H1 (cell line): ENCODE results near the gene TRABD2B. TPM values are rescaled to one million over a fixed set of nuclear protein-coding genes. Genes with fewer than 3 reads are reported as not detected.

Experiments used
- RBBP5 ChIP-seq: IDR thresholded peaks from 2 replicates; pipeline ENCODE4 v1.7.1; 2012; ENCODE audit warnings: low read depth, mild to moderate bottlenecking, inconsistent platforms, low read length, moderate library complexity, borderline replicate concordance
- polyA plus RNA-seq, 7 experiments: library from polyadenylated mRNA; depleted of rRNA in 3 of 7; stranded (reverse) in 5 of 7; unstranded in 2 of 7; fragments of >200 nt in 5 of 7; fragments of 200-250 nt in 2 of 7; gene quantifications; 1 replicate in 5 of 7; 2 replicates in 1 of 7; 4 replicates in 1 of 7; pipeline versions ENCODE4 v1.2.1 to v1.2.3, GENCODE V29; 2011 to 2013; ENCODE audit warnings: missing spikeins in 2 of 7, mixed read lengths in 2 of 7
- total RNA-seq: library from RNA; stranded (reverse); fragmentation: NEBNext Ultra II Directional; extraction: Animal tissue kit (Norgen Biotek cat#: 25700); gene quantifications from 2 replicates; pipeline ENCODE4 v1.2.1, GENCODE V29; 2021
- TF ChIP-seq, protein P1 (sequence below): fragments of 300-600 bp; sonication (generic); IDR thresholded peaks from 2 replicates; pipeline ENCODE4 v1.7.1; 2012; ENCODE audit warnings: low read length, moderate library complexity, mild to moderate bottlenecking, inconsistent platforms; ENCODE audit not compliant: insufficient replicate concordance
- TF ChIP-seq, protein P2 (sequence below): IDR thresholded peaks from 2 replicates; pipeline ENCODE4 v1.6.1; 2011; ENCODE audit warnings: low read length, improper control_type of control experiment

The TRABD2B gene
- total and polyA plus RNA-seq, 2 of the 8 experiments (the other 6 are each of a cell fraction or from before 2014, with no cell fraction given), result 0.95 to 3.4 TPM

DNA sequence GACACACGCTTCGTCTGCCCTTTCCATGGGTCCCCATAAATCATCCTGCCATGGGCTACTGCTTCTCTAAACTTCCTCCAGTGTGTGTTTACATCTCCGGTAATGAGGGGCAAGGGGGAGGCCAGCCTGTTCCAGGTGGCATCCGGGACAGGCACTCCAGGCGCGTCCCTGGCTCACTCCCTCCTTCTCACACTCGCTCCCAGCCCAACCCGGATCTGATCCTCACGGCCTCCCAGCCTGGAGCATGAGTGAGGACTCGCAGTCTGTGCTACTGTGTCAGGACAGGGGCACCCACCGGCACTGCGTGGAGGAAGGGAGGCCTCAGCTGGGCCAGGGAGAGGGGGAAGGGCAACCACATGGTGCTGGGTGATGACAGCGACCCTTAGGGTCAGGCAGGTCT is 225.4 kb downstream of the TRABD2B start (continued):
- TF ChIP-seq, protein P1, sequence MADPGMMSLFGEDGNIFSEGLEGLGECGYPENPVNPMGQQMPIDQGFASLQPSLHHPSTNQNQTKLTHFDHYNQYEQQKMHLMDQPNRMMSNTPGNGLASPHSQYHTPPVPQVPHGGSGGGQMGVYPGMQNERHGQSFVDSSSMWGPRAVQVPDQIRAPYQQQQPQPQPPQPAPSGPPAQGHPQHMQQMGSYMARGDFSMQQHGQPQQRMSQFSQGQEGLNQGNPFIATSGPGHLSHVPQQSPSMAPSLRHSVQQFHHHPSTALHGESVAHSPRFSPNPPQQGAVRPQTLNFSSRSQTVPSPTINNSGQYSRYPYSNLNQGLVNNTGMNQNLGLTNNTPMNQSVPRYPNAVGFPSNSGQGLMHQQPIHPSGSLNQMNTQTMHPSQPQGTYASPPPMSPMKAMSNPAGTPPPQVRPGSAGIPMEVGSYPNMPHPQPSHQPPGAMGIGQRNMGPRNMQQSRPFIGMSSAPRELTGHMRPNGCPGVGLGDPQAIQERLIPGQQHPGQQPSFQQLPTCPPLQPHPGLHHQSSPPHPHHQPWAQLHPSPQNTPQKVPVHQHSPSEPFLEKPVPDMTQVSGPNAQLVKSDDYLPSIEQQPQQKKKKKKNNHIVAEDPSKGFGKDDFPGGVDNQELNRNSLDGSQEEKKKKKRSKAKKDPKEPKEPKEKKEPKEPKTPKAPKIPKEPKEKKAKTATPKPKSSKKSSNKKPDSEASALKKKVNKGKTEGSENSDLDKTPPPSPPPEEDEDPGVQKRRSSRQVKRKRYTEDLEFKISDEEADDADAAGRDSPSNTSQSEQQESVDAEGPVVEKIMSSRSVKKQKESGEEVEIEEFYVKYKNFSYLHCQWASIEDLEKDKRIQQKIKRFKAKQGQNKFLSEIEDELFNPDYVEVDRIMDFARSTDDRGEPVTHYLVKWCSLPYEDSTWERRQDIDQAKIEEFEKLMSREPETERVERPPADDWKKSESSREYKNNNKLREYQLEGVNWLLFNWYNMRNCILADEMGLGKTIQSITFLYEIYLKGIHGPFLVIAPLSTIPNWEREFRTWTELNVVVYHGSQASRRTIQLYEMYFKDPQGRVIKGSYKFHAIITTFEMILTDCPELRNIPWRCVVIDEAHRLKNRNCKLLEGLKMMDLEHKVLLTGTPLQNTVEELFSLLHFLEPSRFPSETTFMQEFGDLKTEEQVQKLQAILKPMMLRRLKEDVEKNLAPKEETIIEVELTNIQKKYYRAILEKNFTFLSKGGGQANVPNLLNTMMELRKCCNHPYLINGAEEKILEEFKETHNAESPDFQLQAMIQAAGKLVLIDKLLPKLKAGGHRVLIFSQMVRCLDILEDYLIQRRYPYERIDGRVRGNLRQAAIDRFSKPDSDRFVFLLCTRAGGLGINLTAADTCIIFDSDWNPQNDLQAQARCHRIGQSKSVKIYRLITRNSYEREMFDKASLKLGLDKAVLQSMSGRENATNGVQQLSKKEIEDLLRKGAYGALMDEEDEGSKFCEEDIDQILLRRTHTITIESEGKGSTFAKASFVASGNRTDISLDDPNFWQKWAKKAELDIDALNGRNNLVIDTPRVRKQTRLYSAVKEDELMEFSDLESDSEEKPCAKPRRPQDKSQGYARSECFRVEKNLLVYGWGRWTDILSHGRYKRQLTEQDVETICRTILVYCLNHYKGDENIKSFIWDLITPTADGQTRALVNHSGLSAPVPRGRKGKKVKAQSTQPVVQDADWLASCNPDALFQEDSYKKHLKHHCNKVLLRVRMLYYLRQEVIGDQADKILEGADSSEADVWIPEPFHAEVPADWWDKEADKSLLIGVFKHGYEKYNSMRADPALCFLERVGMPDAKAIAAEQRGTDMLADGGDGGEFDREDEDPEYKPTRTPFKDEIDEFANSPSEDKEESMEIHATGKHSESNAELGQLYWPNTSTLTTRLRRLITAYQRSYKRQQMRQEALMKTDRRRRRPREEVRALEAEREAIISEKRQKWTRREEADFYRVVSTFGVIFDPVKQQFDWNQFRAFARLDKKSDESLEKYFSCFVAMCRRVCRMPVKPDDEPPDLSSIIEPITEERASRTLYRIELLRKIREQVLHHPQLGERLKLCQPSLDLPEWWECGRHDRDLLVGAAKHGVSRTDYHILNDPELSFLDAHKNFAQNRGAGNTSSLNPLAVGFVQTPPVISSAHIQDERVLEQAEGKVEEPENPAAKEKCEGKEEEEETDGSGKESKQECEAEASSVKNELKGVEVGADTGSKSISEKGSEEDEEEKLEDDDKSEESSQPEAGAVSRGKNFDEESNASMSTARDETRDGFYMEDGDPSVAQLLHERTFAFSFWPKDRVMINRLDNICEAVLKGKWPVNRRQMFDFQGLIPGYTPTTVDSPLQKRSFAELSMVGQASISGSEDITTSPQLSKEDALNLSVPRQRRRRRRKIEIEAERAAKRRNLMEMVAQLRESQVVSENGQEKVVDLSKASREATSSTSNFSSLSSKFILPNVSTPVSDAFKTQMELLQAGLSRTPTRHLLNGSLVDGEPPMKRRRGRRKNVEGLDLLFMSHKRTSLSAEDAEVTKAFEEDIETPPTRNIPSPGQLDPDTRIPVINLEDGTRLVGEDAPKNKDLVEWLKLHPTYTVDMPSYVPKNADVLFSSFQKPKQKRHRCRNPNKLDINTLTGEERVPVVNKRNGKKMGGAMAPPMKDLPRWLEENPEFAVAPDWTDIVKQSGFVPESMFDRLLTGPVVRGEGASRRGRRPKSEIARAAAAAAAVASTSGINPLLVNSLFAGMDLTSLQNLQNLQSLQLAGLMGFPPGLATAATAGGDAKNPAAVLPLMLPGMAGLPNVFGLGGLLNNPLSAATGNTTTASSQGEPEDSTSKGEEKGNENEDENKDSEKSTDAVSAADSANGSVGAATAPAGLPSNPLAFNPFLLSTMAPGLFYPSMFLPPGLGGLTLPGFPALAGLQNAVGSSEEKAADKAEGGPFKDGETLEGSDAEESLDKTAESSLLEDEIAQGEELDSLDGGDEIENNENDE, result no peak
- TF ChIP-seq, protein P2, sequence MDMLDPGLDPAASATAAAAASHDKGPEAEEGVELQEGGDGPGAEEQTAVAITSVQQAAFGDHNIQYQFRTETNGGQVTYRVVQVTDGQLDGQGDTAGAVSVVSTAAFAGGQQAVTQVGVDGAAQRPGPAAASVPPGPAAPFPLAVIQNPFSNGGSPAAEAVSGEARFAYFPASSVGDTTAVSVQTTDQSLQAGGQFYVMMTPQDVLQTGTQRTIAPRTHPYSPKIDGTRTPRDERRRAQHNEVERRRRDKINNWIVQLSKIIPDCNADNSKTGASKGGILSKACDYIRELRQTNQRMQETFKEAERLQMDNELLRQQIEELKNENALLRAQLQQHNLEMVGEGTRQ, result no peak
- no peak for TF ChIP-seq RBBP5
